ENCODE data around the gene ARHGAP29.

The ARHGAP29 gene

GRCh38 chr1:94237291-94238226 is at the start of gene ARHGAP29:
Gene ARHGAP29, minus strand, starts transcription at chr1:94237584. Its CDS starts 5,973 bp downstream, at chr1:94231611.
- no peak for DNase-seq (ENCODE audit: low spot score)

GRCh38 chr1:94286864-94287437 is 49.6 kb upstream of the ARHGAP29 start:
- no peak for DNase-seq (ENCODE audit: low spot score)

DNA sequence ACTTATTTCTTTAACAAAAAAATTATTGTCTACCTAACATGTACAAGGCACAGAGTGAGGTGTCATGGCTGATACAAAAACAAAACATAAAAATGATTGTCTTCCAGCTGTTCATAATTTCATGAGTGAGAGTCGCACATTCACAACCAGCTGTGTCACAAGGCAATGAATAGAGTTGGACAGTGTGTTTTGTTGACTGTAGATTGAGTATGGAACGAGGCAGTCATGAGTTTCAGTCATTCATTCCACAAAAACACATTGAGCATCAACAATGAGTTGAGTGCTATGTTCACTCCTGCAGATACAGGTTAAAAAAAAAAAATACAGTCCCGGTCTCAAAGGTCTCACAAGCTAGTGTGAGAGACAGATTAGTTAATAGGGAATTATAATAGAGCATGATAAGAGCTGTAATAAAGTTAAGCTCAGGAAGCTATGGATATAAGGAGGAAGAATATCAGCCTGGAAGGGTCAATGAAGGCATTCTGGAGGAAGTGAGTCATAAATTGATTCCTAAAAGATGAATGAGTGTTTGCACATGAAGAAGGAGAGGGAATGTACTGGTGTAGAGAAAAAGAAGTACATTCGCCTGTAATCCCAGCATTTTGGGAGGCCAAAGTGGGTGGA is 47.8 kb upstream of the ARHGAP29 start:
- no peak for DNase-seq (ENCODE audit: low spot score)

DNA sequence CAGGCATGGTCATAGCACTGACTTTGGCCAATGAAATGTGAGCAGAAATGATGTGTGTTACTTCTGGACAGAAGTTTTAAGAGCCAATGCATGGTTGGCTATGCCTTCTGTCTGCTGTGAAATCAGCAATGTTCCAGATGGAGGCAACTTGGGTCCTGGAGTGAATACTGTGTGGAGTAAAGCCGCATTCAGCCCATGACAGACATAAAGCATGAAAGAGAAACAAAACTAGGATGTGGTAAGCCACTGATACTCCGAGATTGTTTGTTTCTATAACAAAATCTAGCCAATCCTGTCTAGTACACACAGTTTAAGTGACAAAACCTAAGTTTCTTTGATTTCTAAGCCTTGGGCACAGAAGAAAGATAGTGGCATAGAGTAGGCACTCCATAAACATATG is 47.1 kb upstream of the ARHGAP29 start:
- no peak for DNase-seq (ENCODE audit: low spot score)

DNA sequence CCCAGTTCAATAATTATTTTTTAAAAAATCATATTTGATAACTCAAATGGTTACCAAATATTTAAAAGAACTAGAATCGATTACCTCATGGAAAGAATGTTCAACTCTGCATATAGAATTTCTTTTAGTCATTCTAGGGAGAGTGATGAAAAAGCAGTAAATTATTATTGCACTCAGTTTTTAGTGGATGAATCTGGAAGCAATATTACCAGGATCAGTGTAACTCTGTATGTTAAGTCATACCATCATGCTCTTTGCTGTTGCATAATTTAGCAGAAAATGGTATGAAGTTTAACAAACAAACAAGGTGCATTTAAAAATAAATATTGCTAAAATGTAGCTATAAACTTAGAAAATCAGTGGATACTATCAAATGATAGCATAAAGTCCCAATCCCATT is 46.1 kb upstream of the ARHGAP29 start:
- no peak for DNase-seq (ENCODE audit: low spot score)

GRCh38 chr1:94282143-94282711 is 44.8 kb upstream of the ARHGAP29 start:
- DNase-seq (ENCODE audit: low spot score): no peak

- DNase-seq (ENCODE audit: low spot score): no peak
Observed at GRCh38 chr1:94281361-94282142, 44.2 kb upstream of the ARHGAP29 start.

- DNase-seq (ENCODE audit: low spot score): no peak
Observed at GRCh38 chr1:94280541-94280940, 43.2 kb upstream of the ARHGAP29 start.

DNA sequence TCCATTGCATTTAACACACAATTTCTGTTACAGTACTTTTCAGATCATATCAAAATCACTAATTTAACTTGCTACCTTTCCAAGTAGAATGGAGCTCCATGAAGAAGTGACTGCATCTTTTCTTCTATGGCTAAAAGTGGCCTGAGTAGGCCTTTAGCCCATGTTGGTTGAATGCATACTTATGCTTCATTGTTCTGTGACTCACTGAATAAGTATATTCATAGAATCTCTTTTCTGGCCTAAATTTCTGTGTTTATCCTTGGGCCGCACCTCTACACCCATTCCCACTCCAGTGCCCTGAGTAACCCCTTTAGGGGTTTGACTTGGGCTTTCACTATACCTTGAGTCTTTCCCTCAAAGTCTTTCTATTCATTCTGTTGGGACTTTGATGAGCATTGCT is 42.1 kb upstream of the ARHGAP29 start:
- no peak for DNase-seq (ENCODE audit: low spot score)

GRCh38 chr1:94279038-94279437 is 41.7 kb upstream of the ARHGAP29 start:
- no peak for DNase-seq (ENCODE audit: low spot score)

DNA sequence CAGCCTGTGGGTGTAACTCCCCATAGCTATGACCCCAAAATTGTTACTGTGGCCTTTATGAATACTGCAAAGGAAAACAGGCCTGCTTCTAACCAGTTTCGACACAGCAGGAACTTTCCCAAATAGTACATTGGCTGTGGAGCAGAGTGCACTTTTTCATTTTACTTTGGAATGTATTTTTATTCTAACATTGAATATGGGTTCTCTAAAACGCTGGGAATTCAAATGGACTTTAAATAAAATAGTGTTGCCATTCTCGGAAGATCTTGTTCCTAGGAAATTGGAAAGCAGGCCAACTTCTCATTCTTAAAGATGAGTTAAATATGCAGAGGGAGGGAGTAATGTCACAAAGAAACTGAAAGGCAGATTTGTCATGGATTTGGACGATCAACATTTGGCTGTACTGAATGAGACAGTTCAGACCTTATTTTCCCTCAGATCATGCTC is 39.6 kb upstream of the ARHGAP29 start:
- no peak for DNase-seq (ENCODE audit: low spot score)

DNA sequence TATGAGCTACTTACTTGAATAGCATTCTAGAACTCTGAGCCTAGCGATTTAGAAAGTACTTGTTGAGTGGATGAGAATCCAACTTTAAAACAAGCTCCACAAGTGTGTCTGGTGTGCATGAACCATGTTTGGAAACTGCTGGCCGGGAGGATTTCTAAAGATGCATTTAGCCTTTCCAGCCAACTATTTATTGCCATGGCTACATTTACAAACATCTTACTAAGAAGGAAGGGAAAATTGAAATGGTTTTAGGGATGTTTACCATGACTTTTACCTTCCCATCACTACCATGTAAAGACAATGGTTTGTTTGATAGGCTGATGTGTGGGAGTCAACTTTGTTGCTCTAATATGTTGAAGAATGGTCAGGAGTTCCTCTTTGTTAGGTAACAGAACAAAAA is 37.7 kb upstream of the ARHGAP29 start:
- DNase-seq (ENCODE audit: low spot score): no peak

DNA sequence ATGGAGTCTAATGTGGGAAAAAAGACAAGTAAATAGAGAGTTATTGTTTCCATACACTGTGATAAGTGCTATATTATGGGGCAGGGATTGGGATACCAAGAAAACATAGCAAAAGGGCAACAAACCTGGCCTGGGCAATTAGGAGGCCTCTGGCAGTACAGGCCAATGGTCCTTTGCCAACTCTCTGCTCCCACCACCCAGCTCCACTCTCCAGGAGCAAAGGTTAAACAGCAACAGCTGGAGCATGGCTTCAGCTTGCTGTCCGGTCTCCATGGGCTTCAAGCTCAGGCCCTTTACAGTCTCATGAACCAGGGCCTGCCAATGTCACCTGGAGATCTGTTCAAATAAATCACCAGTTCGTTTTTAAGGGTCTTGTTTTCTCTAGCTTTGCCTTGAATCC is 37.2 kb upstream of the ARHGAP29 start:
- DNase-seq (ENCODE audit: low spot score): no peak

DNA sequence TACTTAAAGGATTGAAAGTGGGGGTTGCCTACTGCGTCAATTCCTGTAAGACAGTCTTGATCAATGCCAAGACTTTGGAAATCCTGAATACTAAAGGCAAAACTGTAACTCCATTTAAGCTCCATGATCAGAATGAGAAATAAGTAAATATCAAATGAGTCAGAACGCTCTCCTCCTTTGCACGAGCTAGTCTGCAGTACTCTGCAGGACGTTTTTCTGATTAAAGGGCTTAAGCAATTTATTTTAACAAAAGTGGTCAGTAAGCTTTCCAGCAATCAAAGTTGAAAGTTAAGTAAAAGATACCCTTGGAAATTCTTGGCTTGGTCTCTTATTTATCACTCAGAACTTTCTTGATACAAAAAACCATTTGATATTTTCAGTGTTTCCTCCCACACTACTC is 35.7 kb upstream of the ARHGAP29 start:
- DNase-seq (ENCODE audit: low spot score): no peak

DNA sequence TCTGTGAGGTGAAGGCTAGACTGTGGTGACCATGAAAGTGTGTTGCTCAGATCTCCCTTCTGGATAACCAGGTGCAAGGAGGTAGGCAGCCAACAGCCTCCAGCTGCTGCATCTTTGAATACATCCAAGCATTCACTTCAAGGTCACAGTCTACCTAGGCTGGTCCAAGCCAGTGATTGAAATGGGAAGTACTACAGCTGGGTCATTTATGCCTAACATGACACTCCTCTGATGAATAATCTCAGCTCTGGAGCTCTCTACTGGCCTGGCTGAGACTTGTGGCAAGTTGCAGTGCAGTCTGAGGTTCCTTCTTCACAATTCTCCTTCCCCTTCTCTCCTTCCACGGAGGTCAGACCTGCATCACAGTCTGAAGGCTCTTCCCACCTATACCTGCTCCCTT is 35.0 kb upstream of the ARHGAP29 start:
- DNase-seq (ENCODE audit: low spot score): no peak

DNA sequence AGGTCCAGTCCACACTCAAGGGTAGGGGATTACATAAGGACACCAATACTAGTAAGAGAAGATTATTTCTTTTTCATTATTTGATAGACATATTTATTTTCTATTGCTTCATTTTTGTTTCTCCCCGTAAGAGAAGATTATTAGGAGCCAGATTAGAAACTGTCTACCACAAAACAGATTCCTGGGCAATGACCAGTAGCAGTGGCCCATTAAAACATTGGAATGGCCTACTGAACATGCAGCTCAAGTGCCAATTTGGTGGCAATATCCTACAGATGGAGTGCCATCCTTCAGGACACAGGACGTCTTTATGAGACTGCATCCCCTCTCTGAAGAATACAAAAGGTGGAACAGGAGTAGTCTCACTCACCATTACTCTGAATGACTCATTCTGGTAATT is 34.0 kb upstream of the ARHGAP29 start:
- DNase-seq (ENCODE audit: low spot score): no peak

DNA sequence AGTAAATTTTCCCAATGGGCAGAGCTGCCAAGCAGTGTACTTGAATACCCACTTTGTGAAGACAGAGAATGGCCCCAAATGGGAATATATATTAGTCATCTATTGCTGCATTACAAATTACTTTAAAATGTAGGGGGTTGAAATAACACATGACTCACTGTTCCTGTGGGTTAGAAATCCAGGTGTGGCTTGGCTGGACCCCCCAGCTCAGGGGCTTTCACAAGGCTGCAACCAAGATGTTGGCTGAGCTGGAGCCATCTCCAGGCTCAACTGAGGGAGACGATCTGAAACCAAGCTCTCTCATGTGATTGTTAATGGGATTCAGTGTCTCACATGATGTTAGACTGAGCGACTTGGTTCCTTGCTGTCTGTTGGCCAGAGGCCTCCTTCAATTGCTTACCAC is 33.4 kb upstream of the ARHGAP29 start:
- DNase-seq (ENCODE audit: low spot score): no peak

DNA sequence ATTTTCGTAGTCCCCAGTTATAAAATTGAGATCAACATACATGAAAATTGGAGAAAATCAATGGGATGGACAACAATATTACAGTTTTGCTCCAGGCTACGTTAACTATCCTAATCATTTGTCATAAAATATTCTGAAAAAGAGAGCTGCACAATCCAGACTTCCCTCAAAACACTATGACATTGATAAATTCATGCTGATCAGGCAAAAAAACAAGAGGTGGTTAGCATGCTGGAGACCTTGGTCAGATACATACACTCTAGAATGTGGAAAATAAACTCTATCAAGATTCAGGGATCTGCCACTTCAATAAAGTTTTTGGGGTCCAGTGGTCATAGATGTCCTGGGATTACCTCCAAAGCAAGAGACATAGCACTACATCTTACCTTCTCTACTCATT is 32.5 kb upstream of the ARHGAP29 start:
- no peak for DNase-seq (ENCODE audit: low spot score)

DNA sequence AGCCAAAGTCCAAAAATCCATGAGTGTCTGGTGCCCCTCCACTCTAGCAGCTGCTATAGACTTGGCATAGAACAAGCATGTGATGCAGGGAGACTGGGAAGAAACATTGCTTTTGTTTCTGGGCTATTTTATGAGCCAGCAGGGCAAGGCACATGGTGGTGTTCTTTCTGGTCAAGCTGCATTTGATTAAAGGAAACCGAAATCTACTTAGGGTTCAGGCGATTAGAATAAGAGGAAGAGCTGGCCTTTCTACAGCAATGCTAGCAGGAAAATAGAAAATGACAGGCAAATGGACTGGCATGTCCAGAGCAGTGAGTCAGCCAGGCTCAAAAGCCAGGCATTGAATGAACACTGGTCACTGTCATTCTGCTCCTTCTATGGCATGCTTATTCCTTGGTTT is 28.5 kb upstream of the ARHGAP29 start:
- DNase-seq (ENCODE audit: low spot score): no peak

DNA sequence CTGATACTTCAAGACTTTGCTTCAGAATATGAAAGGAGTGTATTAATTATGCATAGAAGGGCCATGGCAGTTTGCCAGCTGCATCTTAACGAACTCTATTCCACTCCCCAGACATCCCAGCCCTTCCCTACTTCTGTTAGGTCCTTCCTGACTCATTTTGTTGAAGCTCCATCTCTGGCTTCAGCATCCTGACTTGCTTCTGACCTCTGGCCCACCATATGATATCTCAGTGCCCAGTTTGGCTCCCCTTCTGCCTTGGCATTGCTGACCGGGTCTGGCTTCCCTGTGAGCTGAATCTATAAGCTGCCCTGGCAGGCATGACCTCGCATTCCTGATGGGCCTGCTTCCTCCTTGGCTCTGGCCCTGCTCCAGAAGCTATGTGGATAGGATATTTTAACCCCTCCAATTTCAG is 27.6 kb upstream of the ARHGAP29 start:
- no peak for DNase-seq (ENCODE audit: low spot score)

DNA sequence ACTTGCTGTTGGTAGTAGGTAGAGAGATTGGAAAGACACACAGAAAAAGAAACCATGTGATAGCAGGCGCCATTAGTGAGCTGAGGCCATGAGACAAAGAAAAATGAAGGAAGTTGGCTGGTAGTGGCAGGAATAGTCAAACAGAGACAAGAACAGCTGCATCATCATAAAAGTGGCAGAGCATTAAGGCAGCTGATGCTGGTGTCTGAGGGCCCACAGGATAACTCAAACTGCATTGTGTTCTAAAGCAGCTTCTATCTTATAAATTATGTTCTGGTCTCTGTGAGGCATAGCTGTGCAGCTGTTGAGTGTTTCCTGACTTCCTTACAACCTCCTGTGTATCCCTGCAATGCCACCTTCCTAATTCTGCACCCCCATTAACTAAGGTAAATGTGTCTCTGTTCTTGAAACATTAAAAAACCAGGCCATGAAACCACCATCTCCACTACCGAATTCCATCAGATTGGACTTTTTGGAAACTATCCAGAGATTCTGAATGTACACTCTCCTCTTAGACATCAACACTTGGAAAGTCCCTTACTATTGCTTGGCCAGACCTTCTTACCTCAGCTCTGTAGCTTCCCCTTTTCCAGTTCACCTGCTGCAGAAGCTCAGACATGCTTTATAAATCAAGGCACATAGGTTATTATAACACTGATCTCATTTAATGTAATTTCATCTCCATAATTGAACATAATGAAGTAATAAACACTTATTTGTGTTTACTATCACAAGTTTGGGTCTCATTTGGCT is 23.4 kb upstream of the ARHGAP29 start:
- DNase-seq (ENCODE audit: low spot score): no peak

Measured in NAMALWA (cell line).